ENCODE data around the gene DVL1. TPM values are rescaled to one million over a fixed set of nuclear protein-coding genes. Genes with fewer than 3 reads are reported as not detected.

Gene DVL1
- polyA plus RNA-seq, 1 experiment = 8.9 TPM

- no peak overlapping the region for H3K27ac ChIP-seq (ENCODE audit: low read depth, low read length)
- ChIA-PET POLR2A (interaction anchor here (0.9 kb wide), 1 partner anchor 11 kb away, joined by 3 read pairs; no protein-coding TSS in a partner anchor), CTCF (no interaction called here)
- H3K9me3 ChIP-seq (ENCODE audit: control insufficient read depth, insufficient read depth, low read length) = peaks cover 7% of the 10 kb centered on the region; the same call in 1 of the 2 replicates
- no peak for DNase-seq (ENCODE audit: low read depth, low spot score)
- no peak overlapping the region for H3K4me3 ChIP-seq (ENCODE audit: low read depth, low read length)
- no peak for TF ChIP-seq CTCF (IDR thresholded peaks at IDR 0.05; ENCODE audit: low read depth, low read length)
- H3K27me3 ChIP-seq (ENCODE audit: control insufficient read depth, insufficient read depth, low read length) = no peaks in the 10 kb centered on the region
These were observed 54.8 kb downstream of the DVL1 start for GRCh38 chr1:1294250-1294890.

GRCh38 chr1:1293263-1294249 lies 55.7 kb downstream of the DVL1 start:
- no peak for TF ChIP-seq CTCF (IDR thresholded peaks at IDR 0.05; ENCODE audit: low read depth, low read length)
- Histone ChIP-seq H3K27ac (ENCODE audit: low read depth, low read length) (no peak overlapping the region), H3K9me3 (ENCODE audit: control insufficient read depth, insufficient read depth, low read length) (peaks cover 8% of the 10 kb centered on the region; the same call in 1 of the 2 replicates), H3K27me3 (ENCODE audit: control insufficient read depth, insufficient read depth, low read length) (no peaks in the 10 kb centered on the region), H3K4me3 (ENCODE audit: low read depth, low read length) (no peak overlapping the region)
- ChIA-PET CTCF (interaction anchor here (0.7 to 1.3 kb wide), 2 partner anchors 27 to 310 kb away, joined by 3 read pairs; no protein-coding TSS in a partner anchor), POLR2A (no interaction called here)
- no peak for DNase-seq (ENCODE audit: low read depth, low spot score)

- POLR2A ChIA-PET = no interaction called here
- CTCF ChIA-PET = interaction anchor here (1.3 to 3.5 kb wide), 2 partner anchors 171 to 309 kb away, joined by 3 to 30 read pairs; no protein-coding TSS in a partner anchor
- Histone ChIP-seq H3K9me3 (ENCODE audit: control insufficient read depth, insufficient read depth, low read length) (peaks cover 13% of the 10 kb centered on the region; the same call in 1 of the 2 replicates), H3K27ac (ENCODE audit: low read depth, low read length) (no peak overlapping the region), H3K4me3 (ENCODE audit: low read depth, low read length) (no peak overlapping the region), H3K27me3 (ENCODE audit: control insufficient read depth, insufficient read depth, low read length) (no peaks in the 10 kb centered on the region)
- no peak for TF ChIP-seq CTCF (IDR thresholded peaks at IDR 0.05; ENCODE audit: low read depth, low read length)
- DNase-seq (ENCODE audit: low read depth, low spot score) = no peak
These were observed 56.4 kb downstream of the DVL1 start for GRCh38 chr1:1292851-1293250.

GRCh38 chr1:1292442-1292779 lies 56.8 kb downstream of the DVL1 start:
- Histone ChIP-seq H3K27ac (ENCODE audit: low read depth, low read length) (no peak overlapping the region), H3K4me3 (ENCODE audit: low read depth, low read length) (no peak overlapping the region), H3K9me3 (ENCODE audit: control insufficient read depth, insufficient read depth, low read length) (peaks cover 17% of the 10 kb centered on the region; the same call in 1 of the 2 replicates), H3K27me3 (ENCODE audit: control insufficient read depth, insufficient read depth, low read length) (no peaks in the 10 kb centered on the region)
- TF ChIP-seq CTCF (IDR thresholded peaks at IDR 0.05; ENCODE audit: low read depth, low read length) = no peak
- ChIA-PET POLR2A (interaction anchor here (0.7 kb wide), 1 partner anchor 171 kb away, joined by 3 read pairs; no protein-coding TSS in a partner anchor), CTCF (interaction anchor here (1.1 to 3.5 kb wide), 3 partner anchors 9 to 309 kb away, joined by 3 to 30 read pairs (median 3); no protein-coding TSS in a partner anchor)
- no peak for DNase-seq (ENCODE audit: low read depth, low spot score)

Measured in AG04450 (cell line).